Fibroblast of lung (primary cell): Measurements from ENCODE around the gene TNFAIP2.
"Not testable (repeated sequence)": the region's sequence is repeated elsewhere in the genome, so short reads cannot be mapped to it uniquely, and the experiment has no call there.

ENCODE experiments used
- CTCF ChIP-seq, 2 donors: IDR thresholded peaks in 1 of 2; conservative IDR thresholded peaks in 1 of 2; 1 replicate in 1 of 2; 2 replicates in 1 of 2; pipeline ENCODE4 v1.5.1; 2011 to 2012; ENCODE audit warnings: low read length in 2 of 2, control low read depth in 1 of 2, inconsistent platforms in 1 of 2, low read depth in 1 of 2, mild to moderate bottlenecking in 1 of 2
- EZH2 ChIP-seq: IDR thresholded peaks from 2 replicates; pipeline ENCODE4 v1.5.1; 2012; ENCODE audit warnings: low read length, control low read depth, mild to moderate bottlenecking; ENCODE audit errors: missing control alignments

GRCh38 chr14:103119527-103119926, 3.7 kb upstream of the TNFAIP2 start:
- not testable (repeated sequence) for TF ChIP-seq CTCF (conservative IDR thresholded peaks at IDR 0.05 in 1 of 2, IDR thresholded peaks at IDR 0.05 in 1 of 2; ENCODE audit: low read depth in 1 of 2, low read length in 2 of 2); EZH2
